Measurements from ENCODE around the gene ELMOD1.

- TF ChIP-seq CTCF (IDR thresholded peaks at IDR 0.05; ENCODE audit: low read depth, low read length) (no peak), EZH2phosphoT487 (IDR thresholded peaks at IDR 0.05; ENCODE audit: low read depth) (no peak)
Measured at GRCh38 chr11:107609400-107610218, 18.7 kb downstream of the ELMOD1 start.

Data from OCI-LY3 (cell line).